Ishikawa (cell line): ENCODE measurements around the gene IL17C.

Source experiments
- TEAD4 ChIP-seq: IDR thresholded peaks from 2 replicates; pipeline ENCODE4 v1.6.1; 2012
- YY1 ChIP-seq: IDR thresholded peaks from 2 replicates; pipeline ENCODE4 v1.6.1; 2012; ENCODE audit warnings: low read depth
- TF ChIP-seq, protein P1 (sequence below): IDR thresholded peaks from 2 replicates; pipeline ENCODE4 v1.6.1; 2012

DNA sequence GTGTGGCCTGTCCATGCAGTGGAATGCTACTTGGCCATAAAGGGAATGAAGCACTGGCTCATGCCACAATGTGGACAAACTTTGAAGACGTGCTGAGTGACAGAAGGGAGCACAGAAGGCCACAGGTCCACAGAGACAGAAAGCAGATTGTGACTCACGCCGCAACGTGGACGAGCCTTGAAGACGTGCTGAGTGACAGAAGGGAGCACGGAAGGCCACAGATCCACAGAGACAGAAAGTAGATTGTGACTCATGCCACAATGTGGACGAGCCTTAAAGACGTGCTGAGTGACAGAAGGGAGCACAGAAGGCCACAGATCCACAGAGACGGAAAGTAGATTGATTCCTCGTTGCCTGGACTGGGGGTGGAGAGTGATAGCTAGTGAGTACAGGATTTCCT lies 48.9 kb upstream of the IL17C start:
- TF ChIP-seq, protein P1, sequence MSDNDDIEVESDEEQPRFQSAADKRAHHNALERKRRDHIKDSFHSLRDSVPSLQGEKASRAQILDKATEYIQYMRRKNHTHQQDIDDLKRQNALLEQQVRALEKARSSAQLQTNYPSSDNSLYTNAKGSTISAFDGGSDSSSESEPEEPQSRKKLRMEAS = no peak
- no peak for TF ChIP-seq YY1
- TF ChIP-seq TEAD4 = no peak
